Stomach (tissue), 9 donors: Measurements from ENCODE around the gene PLAGL1. TPM values are rescaled to one million over a fixed set of nuclear protein-coding genes. Genes with fewer than 3 reads are reported as not detected.

Source experiments
- DNase-seq, 2 donors: peaks; one replicate each; pipeline versions ENCODE4 v3.0.0 to v3.0.0-alpha.2; 2013 to 2019
- H3K27ac ChIP-seq, 5 donors: fragments of 200-600 bp in 4 of 5; sonication (generic) in 4 of 5; one replicate each; pipeline ENCODE4 v1.5.1; 2013 to 2019; ENCODE audit warnings: mild to moderate bottlenecking in 1 of 5, moderate library complexity in 1 of 5
- H3K27me3 ChIP-seq, 3 donors: fragments of 200-600 bp; sonication (generic); one replicate each; pipeline ENCODE4 v1.5.1; 2017 to 2019; ENCODE audit warnings: mixed run types in 1 of 3
- H3K36me3 ChIP-seq, 4 donors: fragments of 200-600 bp; sonication (generic); 1 replicate in 3 of 4; 2 replicates in 1 of 4; pipeline ENCODE4 v1.5.1; 2016 to 2019
- H3K4me1 ChIP-seq, 4 donors: fragments of 200-600 bp; sonication (generic); one replicate each; pipeline ENCODE4 v1.5.1; 2016 to 2019
- H3K4me3 ChIP-seq, 4 donors: fragments of 200-600 bp; sonication (generic) in 3 of 4; one replicate each; pipeline ENCODE4 v1.5.1; 2016 to 2019; ENCODE audit warnings: mild to moderate bottlenecking in 1 of 4
- H3K9me3 ChIP-seq, 4 donors: fragments of 200-600 bp; sonication (generic); one replicate each; pipeline ENCODE4 v1.5.1; 2016 to 2019
- EP300 ChIP-seq: sonication (generic); formaldehyde crosslinking; IDR thresholded peaks from one replicate; pipeline ENCODE4 v1.6.1; 2017; ENCODE audit warnings: antibody characterized with exemption
- POLR2A ChIP-seq, 4 donors: fragments of 450-650 bp; IDR thresholded peaks; one replicate each; pipeline ENCODE4 v1.6.1; 2016; ENCODE audit warnings: antibody characterized with exemption in 4 of 4, control low read depth in 2 of 4, mild to moderate bottlenecking in 1 of 4, moderate library complexity in 1 of 4
- POLR2AphosphoS5 ChIP-seq, 3 donors: sonication (generic); formaldehyde crosslinking; IDR thresholded peaks; one replicate each; pipeline ENCODE4 v1.6.1; 2016; ENCODE audit warnings: antibody characterized with exemption in 3 of 3
- WGBS, 5 donors: extraction: QIAGEN DNeasy Blood & Tissue Kit in 3 of 5; methylation state at CpG; one replicate each; pipeline versions ENCODE4 v1.1.5 to v1.1.7; 2013 to 2018; 5-methylcytosine and 5-hydroxymethylcytosine counted together
- intact Hi-C: fragments of 100-400 bp; cut with DNase I; formaldehyde crosslinking; loops from one replicate; pipeline ENCODE4 v1.15.1; 2023; ENCODE audit warnings: low total_unique reads
- polyA plus RNA-seq, 3 donors: library from polyadenylated mRNA; stranded (reverse); fragments of 200-250 nt; gene quantifications; one replicate each; pipeline ENCODE4 v1.2.3, GENCODE V29; 2013
- total RNA-seq, 5 donors: library from RNA; depleted of rRNA; stranded (reverse); fragments of >200 nt; gene quantifications; one replicate each; pipeline versions ENCODE4 v1.1.0 to v1.2.3, GENCODE V29; 2014 to 2016
- TF ChIP-seq, protein P1 (sequence below), 7 experiments: fragments of 450-650 bp in 4 of 7; fragments of 200-600 bp in 3 of 7; sonication (generic) in 3 of 7; IDR thresholded peaks; one replicate each; pipeline ENCODE4 v1.5.1; 2016 to 2019; ENCODE audit warnings: antibody characterized with exemption in 7 of 7, control low read depth in 2 of 7, mild to moderate bottlenecking in 1 of 7
- donor health status: healthy with polysubstance abuse.
- donor health status: Bipolar disorder and iron deficiency.
- donor health status: healthy.

Gene PLAGL1
- total and polyA plus RNA-seq, 8 donors, result 11.2 to 94.9 (median 19.2) TPM

DNA sequence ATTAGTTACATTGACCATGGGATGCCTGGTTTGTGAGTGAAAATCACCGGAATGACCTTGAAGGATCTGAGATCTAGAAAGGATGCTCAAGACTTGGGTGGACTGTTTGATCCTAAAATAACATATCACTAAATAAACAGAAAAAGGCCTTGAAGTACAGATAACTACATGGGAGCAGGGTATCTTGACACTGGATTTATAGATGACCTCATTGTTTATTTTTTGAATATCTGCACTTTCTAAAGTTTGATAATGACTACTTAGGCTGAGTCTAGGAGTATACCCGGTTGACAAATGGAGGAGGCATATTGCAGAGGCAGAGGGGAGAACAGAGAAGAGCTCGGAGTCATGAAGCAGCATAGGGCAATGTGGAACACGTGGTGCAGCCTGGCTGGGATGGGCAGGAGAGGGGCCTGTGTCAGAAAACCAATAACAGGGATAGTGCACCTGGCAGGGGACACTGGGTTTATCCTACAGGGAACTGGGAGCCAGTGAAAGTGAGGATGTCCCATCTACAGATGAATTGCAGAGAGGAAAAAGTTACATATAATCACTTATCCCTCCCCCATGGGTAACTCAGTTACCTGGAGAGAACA is 50.3 kb downstream of the PLAGL1 start:
- Histone ChIP-seq H3K36me3 (peaks cover 0 to 10% (median 0%) of the 10 kb centered on the region in 4 donors), H3K4me3 (no peak overlapping the region), H3K4me1 (peaks cover 0 to 9% (median 0%) of the 10 kb centered on the region in 4 donors), H3K9me3 (no peaks in the 10 kb centered on the region), H3K27ac (no peak overlapping the region), H3K27me3 (no peaks in the 10 kb centered on the region)
- no peak for DNase-seq
- 60 to 70% (median 64%) methylated on average over 4 of the region's 4 CpGs for WGBS, 5 donors
- intact Hi-C loops, result no loop called here
- TF ChIP-seq, protein P1, sequence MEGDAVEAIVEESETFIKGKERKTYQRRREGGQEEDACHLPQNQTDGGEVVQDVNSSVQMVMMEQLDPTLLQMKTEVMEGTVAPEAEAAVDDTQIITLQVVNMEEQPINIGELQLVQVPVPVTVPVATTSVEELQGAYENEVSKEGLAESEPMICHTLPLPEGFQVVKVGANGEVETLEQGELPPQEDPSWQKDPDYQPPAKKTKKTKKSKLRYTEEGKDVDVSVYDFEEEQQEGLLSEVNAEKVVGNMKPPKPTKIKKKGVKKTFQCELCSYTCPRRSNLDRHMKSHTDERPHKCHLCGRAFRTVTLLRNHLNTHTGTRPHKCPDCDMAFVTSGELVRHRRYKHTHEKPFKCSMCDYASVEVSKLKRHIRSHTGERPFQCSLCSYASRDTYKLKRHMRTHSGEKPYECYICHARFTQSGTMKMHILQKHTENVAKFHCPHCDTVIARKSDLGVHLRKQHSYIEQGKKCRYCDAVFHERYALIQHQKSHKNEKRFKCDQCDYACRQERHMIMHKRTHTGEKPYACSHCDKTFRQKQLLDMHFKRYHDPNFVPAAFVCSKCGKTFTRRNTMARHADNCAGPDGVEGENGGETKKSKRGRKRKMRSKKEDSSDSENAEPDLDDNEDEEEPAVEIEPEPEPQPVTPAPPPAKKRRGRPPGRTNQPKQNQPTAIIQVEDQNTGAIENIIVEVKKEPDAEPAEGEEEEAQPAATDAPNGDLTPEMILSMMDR (IDR thresholded peaks at IDR 0.05), result no peak
- no peak for TF ChIP-seq EP300
- no peak for TF ChIP-seq POLR2A (IDR thresholded peaks at IDR 0.05)
- no peak for TF ChIP-seq POLR2AphosphoS5 (IDR thresholded peaks at IDR 0.05)

DNA sequence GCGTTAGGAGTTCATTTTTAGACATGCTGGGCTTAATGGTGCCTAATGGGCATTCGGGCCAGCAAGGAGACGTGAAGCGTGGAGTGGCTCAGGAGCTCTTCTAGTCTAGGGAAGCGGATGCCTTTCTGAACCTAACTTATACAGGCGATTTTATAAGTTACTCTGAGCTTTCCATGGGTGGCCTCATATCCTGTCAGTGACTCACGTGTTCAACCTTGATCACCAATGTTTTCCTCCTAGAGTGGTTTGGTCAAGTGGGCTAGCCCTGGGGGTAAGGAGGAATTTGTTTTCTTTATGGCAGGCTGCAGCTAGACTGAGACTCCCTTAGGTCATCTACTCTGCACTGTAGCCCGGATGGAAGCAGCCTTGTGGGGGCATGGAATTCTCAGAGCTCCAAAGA is 52.1 kb downstream of the PLAGL1 start:
- TF ChIP-seq POLR2A (IDR thresholded peaks at IDR 0.05) (no peak), POLR2AphosphoS5 (IDR thresholded peaks at IDR 0.05) (no peak)

DNA sequence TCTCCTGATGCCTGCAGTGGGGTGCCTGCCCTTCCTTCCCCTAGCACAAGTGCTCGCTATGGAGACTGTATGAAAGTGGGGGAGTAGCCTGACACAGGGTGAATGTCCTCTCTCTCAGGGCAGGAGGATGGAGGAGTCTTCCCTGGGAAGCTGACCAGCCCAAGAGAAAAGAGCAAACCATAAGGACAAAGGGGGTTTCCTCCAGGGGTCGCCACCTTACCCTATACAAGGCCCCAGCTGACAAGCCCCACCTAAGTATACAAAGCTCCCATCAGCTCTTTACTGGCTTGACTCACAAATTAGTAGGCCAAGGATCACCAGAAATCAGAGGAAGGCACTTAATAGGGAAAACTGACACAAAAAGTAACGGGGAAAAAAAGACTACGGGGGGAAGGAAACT is 54.1 kb downstream of the PLAGL1 start:
- TF ChIP-seq POLR2A (IDR thresholded peaks at IDR 0.05), result no peak
- TF ChIP-seq EP300, result no peak
- no peak for TF ChIP-seq POLR2AphosphoS5 (IDR thresholded peaks at IDR 0.05)
- TF ChIP-seq, protein P1 (IDR thresholded peaks at IDR 0.05), result no peak
- DNase-seq, result no peak
- H3K4me1 ChIP-seq, result peaks cover 0 to 9% (median 0%) of the 10 kb centered on the region in 4 donors
- no peaks in the 10 kb centered on the region for H3K27me3 ChIP-seq
- H3K9me3 ChIP-seq, result no peaks in the 10 kb centered on the region
- intact Hi-C loops, result no loop called here
- peaks cover 0 to 17% (median 0%) of the 10 kb centered on the region in 4 donors for H3K36me3 ChIP-seq
- no peak overlapping the region for H3K4me3 ChIP-seq
- no peak overlapping the region for H3K27ac ChIP-seq
- 84 to 87% (median 85%) methylated on average over 4 of the region's 4 CpGs for WGBS, 5 donors

More for the DNA sequence above, 52.1 kb downstream of the PLAGL1 start:
- WGBS, 5 donors, result 92 to 96% (median 92%) methylated on average over 8 of the region's 8 CpGs
- Histone ChIP-seq H3K4me1 (peaks cover 0 to 9% (median 0%) of the 10 kb centered on the region in 4 donors), H3K4me3 (no peak overlapping the region), H3K9me3 (no peaks in the 10 kb centered on the region), H3K36me3 (peaks cover 0 to 10% (median 0%) of the 10 kb centered on the region in 4 donors), H3K27ac (no peak overlapping the region), H3K27me3 (no peaks in the 10 kb centered on the region)
- intact Hi-C loops, result no loop called here
- DNase-seq, result no peak

DNA sequence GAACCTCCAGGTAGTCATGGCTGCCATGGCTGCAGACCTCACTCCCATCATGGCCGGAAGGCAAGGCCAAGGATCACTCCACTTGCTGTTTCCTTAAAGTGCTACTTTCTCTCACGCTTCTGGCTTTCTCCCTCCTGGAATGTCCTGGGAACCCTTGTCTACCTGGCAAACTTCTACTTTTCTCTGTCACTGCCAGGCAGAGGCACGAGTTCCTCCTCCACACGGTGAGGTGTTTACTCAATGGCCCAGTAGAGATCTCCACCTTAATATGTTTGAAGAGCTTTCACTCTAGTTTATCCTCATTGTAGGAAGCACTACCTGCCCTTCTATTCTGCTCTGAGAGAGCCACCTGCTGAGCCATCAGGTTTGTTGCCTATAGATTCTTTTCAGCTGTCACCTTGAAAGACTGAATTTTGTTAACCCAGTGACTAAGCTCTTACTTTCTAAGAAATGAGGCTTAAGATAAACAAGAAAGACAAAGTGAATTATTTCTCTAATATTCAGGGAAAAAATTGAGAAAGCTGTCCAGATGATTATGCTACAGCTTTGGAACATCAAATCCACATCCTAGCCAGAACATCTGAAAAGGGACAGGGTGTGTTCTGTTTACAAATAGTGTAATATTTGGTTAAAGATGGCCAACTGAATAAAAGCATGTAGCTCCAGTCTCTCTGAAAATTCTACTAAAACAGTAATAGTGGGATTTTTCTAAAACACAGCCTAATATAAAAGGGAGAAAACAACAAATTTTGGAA is 54.9 kb downstream of the PLAGL1 start:
- Histone ChIP-seq H3K4me3 (no peak overlapping the region), H3K36me3 (peaks cover 0 to 13% (median 5%) of the 10 kb centered on the region in 4 donors), H3K27ac (no peak overlapping the region), H3K9me3 (no peaks in the 10 kb centered on the region), H3K27me3 (no peaks in the 10 kb centered on the region), H3K4me1 (peaks cover 0 to 9% (median 0%) of the 10 kb centered on the region in 4 donors)
- WGBS, 5 donors, result 63 to 82% (median 77%) methylated on average over 4 of the region's 4 CpGs
- intact Hi-C loops, result no loop called here
- DNase-seq, result no peak
- TF ChIP-seq POLR2AphosphoS5 (IDR thresholded peaks at IDR 0.05), result no peak
- no peak for TF ChIP-seq EP300
- TF ChIP-seq POLR2A (IDR thresholded peaks at IDR 0.05), result no peak
- TF ChIP-seq, protein P1 (IDR thresholded peaks at IDR 0.05), result no peak
